Gastrocnemius medialis (tissue), 4 donors: Measurements from ENCODE around the gene BMERB1.

Source experiments
- CTCF ChIP-seq, 5 experiments: fragments of 450-650 bp in 3 of 5; fragments of 200-600 bp in 2 of 5; sonication (generic) in 2 of 5; IDR thresholded peaks in 4 of 5; conservative IDR thresholded peaks in 1 of 5; 1 replicate in 4 of 5; 2 replicates in 1 of 5; pipeline ENCODE4 v1.5.1; 2016 to 2019; ENCODE audit warnings: antibody characterized with exemption in 5 of 5, mild to moderate bottlenecking in 3 of 5, moderate library complexity in 3 of 5
- POLR2A ChIP-seq, 2 donors: fragments of 450-650 bp; IDR thresholded peaks; one replicate each; pipeline ENCODE4 v1.6.1; 2017; ENCODE audit warnings: antibody characterized with exemption in 2 of 2, mild to moderate bottlenecking in 2 of 2, moderate library complexity in 2 of 2

DNA sequence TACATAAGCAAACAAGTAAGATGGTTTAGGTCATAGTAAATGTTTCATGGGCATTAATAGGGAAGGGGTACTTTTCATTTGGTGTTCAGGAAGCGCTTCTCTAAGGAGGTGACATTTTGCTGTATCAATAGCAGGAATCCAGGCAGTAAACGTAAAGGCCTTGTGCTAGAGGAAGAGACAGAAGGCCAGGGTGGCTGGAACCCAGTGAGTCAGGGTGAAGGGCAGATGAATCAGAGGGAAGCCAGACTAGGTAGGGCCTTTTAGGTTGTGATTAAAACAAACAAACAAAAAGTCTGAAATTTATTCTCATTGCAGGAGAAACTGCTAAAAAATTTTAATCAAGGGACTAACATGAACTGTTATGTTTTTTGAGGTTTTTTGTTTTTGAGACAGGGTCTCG lies 6.5 kb downstream of the BMERB1 start:
- TF ChIP-seq CTCF (IDR thresholded peaks at IDR 0.05 in 4 of 5, conservative IDR thresholded peaks at IDR 0.05 in 1 of 5) (no peak), POLR2A (IDR thresholded peaks at IDR 0.05) (no peak)
